ENCODE results near the gene CCDC51.

DNA sequence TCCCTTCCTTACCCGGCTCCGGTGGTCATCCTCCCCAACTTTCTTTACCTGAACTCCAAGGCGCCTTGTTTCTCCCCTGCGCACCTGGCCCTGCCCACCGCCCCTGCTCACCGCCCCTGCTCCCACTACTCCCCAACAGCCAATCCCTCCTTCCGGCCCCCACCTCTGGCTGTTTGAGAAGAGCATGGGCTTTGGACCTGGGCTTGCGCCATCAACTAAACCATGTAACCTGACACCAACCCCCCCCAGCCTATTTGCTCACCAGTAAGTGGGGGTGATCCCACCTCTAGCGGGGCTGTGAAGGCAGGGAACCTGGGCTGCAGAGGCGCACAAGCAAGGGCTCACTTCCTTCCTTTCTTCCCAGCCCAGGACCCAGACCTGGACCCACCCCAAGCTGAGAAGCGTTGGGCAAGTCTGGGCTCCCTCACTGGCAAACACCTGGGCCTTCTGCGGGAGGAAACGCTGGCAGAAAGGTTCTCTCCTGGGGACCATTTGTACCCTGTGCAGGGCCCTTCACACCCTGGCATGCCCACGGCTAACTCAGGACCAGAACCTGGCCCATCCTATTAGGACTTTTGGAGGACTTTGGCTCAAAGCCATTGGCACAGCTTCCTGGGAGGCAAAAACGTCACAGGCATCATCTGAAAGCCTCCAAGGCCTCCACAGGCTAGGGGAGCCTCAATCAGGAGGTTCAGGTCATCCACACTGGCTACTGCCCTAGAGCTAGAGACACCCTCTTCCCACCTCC, 9.8 kb downstream of the CCDC51 start, which contains the start of gene PLXNB1:
- TF ChIP-seq, protein P1, sequence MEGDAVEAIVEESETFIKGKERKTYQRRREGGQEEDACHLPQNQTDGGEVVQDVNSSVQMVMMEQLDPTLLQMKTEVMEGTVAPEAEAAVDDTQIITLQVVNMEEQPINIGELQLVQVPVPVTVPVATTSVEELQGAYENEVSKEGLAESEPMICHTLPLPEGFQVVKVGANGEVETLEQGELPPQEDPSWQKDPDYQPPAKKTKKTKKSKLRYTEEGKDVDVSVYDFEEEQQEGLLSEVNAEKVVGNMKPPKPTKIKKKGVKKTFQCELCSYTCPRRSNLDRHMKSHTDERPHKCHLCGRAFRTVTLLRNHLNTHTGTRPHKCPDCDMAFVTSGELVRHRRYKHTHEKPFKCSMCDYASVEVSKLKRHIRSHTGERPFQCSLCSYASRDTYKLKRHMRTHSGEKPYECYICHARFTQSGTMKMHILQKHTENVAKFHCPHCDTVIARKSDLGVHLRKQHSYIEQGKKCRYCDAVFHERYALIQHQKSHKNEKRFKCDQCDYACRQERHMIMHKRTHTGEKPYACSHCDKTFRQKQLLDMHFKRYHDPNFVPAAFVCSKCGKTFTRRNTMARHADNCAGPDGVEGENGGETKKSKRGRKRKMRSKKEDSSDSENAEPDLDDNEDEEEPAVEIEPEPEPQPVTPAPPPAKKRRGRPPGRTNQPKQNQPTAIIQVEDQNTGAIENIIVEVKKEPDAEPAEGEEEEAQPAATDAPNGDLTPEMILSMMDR (IDR thresholded peaks at IDR 0.05): no peak
- peak in 1 of 2 donors; percentile 56 for TF ChIP-seq POLR2A (IDR thresholded peaks at IDR 0.05)

Data from uterus (tissue), 2 donors.